OCI-LY3 (cell line): ENCODE data around the gene CCDC172.

Experiments
- H2AFZ ChIP-seq: fragments of 200-600, 300-600 bp; shearing (Covaris generic); 2 replicates; pipeline ENCODE4 v1.6.0; 2014; ENCODE audit warnings: antibody characterized with exemption, low read depth, low read length
- H3K27ac ChIP-seq: fragments of 200-600, 300-600 bp; sonication (generic); 2 replicates; pipeline ENCODE4 v1.5.1; 2014; ENCODE audit warnings: mild to moderate bottlenecking, low read length, moderate library complexity, mixed read lengths
- H3K27me3 ChIP-seq: fragments of 200-600, 300-600 bp; sonication (generic); 2 replicates; pipeline ENCODE4 v1.6.1; 2014; ENCODE audit warnings: low read depth, low read length, mixed read lengths
- H3K36me3 ChIP-seq: fragments of 200-600, 300-600 bp; sonication (generic); replicated peaks from 2 replicates; pipeline ENCODE3; 2014; ENCODE audit warnings: low read depth, low read length, mixed read lengths
- H3K4me1 ChIP-seq: fragments of 300-600, 200-600 bp; sonication (generic); 2 replicates; pipeline ENCODE4 v1.6.1; 2014; ENCODE audit warnings: low read length, mixed read lengths
- H3K4me2 ChIP-seq: fragments of 200-600, 300-600 bp; sonication (generic); 2 replicates; pipeline ENCODE4 v1.6.1; 2014; ENCODE audit warnings: low read length, mixed read lengths
- H3K4me3 ChIP-seq: fragments of 300-600, 200-600 bp; sonication (generic); 2 replicates; pipeline ENCODE4 v1.5.1; 2014; ENCODE audit warnings: antibody characterized with exemption, mild to moderate bottlenecking, low read length, moderate library complexity
- H3K79me2 ChIP-seq: fragments of 300-600, 200-600 bp; shearing (Covaris generic); 2 replicates; pipeline ENCODE4 v1.6.1; 2014; ENCODE audit warnings: mild to moderate bottlenecking, low read length, mixed read lengths
- H3K9ac ChIP-seq: fragments of 300-600, 200-600 bp; shearing (Covaris generic); 2 replicates; pipeline ENCODE4 v1.6.0; 2014; ENCODE audit warnings: mild to moderate bottlenecking, low read length, moderate library complexity
- H3K9me3 ChIP-seq: fragments of 200-600, 300-600 bp; shearing (Covaris generic); 2 replicates; pipeline ENCODE4 v1.6.1; 2014; ENCODE audit warnings: low read length, mixed read lengths; ENCODE audit not compliant: insufficient read depth
- H4K20me1 ChIP-seq: fragments of 200-600, 300-600 bp; sonication (generic); 2 replicates; pipeline ENCODE4 v1.6.1; 2016; ENCODE audit warnings: low read length, mixed read lengths; ENCODE audit not compliant: insufficient read depth
- EZH2phosphoT487 ChIP-seq: fragments of 200-600 bp; shearing (Covaris generic); IDR thresholded peaks from 2 replicates; pipeline ENCODE4 v1.6.1; 2018; ENCODE audit warnings: antibody characterized with exemption, mixed run types, low read depth
- TF ChIP-seq, protein P1 (sequence below): fragments of 200-600, 300-600 bp; sonication (generic); IDR thresholded peaks from 2 replicates; pipeline ENCODE4 v1.5.1; 2014; ENCODE audit warnings: antibody characterized with exemption, low read length, low read depth

Gene CCDC172

DNA sequence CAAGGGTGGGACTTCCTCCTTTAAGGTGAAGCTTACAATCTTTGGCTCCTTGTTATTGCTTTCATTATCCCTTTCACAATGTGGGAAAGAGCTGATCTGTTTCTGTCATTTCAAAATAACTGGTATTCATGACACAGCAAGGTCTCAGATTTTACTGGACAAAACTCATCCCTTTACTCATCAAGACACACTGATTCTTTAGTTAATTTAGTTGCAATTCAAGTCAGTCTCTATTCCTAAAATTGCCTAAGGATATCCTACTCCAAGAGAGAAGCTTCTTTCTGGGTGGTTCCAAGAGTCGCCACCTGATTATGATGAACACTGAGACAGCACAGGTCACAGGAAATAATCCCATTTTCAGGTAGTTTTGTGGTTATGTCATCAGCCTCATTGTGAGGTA, 97.6 kb downstream of the CCDC172 start:
- no peaks in the 10 kb centered on the region for H3K36me3 ChIP-seq
- H3K9ac ChIP-seq, result no peak overlapping the region
- no peak overlapping the region for H3K4me3 ChIP-seq
- TF ChIP-seq, protein P1, sequence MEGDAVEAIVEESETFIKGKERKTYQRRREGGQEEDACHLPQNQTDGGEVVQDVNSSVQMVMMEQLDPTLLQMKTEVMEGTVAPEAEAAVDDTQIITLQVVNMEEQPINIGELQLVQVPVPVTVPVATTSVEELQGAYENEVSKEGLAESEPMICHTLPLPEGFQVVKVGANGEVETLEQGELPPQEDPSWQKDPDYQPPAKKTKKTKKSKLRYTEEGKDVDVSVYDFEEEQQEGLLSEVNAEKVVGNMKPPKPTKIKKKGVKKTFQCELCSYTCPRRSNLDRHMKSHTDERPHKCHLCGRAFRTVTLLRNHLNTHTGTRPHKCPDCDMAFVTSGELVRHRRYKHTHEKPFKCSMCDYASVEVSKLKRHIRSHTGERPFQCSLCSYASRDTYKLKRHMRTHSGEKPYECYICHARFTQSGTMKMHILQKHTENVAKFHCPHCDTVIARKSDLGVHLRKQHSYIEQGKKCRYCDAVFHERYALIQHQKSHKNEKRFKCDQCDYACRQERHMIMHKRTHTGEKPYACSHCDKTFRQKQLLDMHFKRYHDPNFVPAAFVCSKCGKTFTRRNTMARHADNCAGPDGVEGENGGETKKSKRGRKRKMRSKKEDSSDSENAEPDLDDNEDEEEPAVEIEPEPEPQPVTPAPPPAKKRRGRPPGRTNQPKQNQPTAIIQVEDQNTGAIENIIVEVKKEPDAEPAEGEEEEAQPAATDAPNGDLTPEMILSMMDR, result no peak
- H3K4me1 ChIP-seq, result no peaks in the 10 kb centered on the region
- H4K20me1 ChIP-seq, result no peaks in the 10 kb centered on the region
- no peak overlapping the region for H3K4me2 ChIP-seq
- no peaks in the 10 kb centered on the region for H3K9me3 ChIP-seq
- H3K27me3 ChIP-seq, result no peaks in the 10 kb centered on the region
- no peaks in the 10 kb centered on the region for H3K79me2 ChIP-seq
- H2AFZ ChIP-seq, result no peak overlapping the region
- H3K27ac ChIP-seq, result no peak overlapping the region

DNA sequence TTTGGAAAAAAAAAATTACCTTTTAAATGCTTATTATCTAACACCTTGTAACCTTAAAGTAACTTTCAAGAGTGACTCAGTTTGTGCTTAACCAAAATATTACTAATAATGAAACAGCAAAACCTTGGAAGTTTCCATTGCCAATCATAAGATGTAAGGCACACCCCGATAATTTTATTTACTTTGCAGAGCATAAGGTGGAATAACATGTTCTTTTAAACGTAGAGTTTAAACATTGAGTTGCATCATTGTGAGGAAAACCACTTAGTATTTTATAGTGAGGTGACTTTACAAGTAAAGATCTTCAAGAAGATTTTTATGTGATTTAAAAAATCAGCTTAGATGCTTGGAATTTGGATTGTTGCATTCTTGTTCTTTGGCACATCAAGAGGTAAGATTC, 103.4 kb downstream of the CCDC172 start, which contains the start of gene PNLIPRP3:
TSS of gene PNLIPRP3 (plus strand) at position 177 of the 400 bp plus-strand sequence. CDS start at position 343, 166 bp downstream.
- no peak for TF ChIP-seq EZH2phosphoT487
- TF ChIP-seq, protein P1, result no peak

DNA sequence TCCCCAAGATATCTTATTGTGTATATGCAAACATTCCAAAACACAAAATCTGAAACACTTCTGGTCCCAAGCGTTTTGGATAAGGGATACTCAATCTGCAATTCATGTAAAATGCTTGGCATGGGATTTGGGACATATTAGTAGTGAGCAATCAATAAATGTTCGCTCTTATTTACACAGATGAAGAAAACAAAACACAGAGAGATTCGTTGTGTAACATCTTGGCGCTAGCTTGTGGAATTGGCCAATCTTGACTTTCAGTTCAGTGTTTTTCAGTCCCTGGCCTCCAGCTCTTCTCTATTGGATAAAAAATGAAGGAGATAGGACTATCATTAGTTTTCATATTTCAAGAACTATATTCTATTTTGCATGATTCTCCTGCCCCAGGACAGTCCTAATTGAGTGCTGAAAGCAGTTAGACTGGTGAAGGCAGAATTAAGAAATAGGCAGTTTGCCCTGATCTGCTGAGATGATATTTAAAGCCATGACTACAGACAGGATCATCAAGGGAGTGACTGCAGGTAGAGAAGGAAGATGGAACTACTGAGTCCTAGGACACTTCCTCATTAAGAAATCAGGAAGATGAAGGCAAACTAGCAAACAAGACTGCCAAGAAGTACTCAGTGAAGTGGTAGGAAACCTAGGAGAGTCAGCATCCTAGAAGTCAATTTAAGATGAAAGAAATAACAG, 105.2 kb downstream of the CCDC172 start:
- H3K4me1 ChIP-seq, result no peaks in the 10 kb centered on the region
- H2AFZ ChIP-seq, result no peak overlapping the region
- H3K4me3 ChIP-seq, result no peak overlapping the region
- no peaks in the 10 kb centered on the region for H4K20me1 ChIP-seq
- no peaks in the 10 kb centered on the region for H3K9me3 ChIP-seq
- H3K79me2 ChIP-seq, result no peaks in the 10 kb centered on the region
- no peak overlapping the region for H3K27ac ChIP-seq
- no peaks in the 10 kb centered on the region for H3K36me3 ChIP-seq
- TF ChIP-seq, protein P1, result no peak
- no peak for TF ChIP-seq EZH2phosphoT487
- H3K9ac ChIP-seq, result no peak overlapping the region
- no peaks in the 10 kb centered on the region for H3K27me3 ChIP-seq
- no peak overlapping the region for H3K4me2 ChIP-seq

More for the DNA sequence above, 103.4 kb downstream of the CCDC172 start, which contains the start of gene PNLIPRP3:
- no peak within 1 kb of the TSS for H3K9ac ChIP-seq
- no peak within 1 kb of the TSS for H3K4me3 ChIP-seq
- H3K36me3 ChIP-seq, result no peaks in the 10 kb centered on the region
- H3K4me1 ChIP-seq, result no peaks in the 10 kb centered on the region
- no peak within 1 kb of the TSS for H3K27ac ChIP-seq
- no peak within 1 kb of the TSS for H3K4me2 ChIP-seq
- H3K79me2 ChIP-seq, result no peaks in the 10 kb centered on the region
- no peaks in the 10 kb centered on the region for H4K20me1 ChIP-seq
- H3K9me3 ChIP-seq, result no peaks in the 10 kb centered on the region
- no peaks in the 10 kb centered on the region for H3K27me3 ChIP-seq
- no peak within 1 kb of the TSS for H2AFZ ChIP-seq
